GM12801 (cell line): ENCODE data around the gene ISG15.

Experiments used
- TF ChIP-seq, protein P1 (sequence below): IDR thresholded peaks from one replicate; pipeline ENCODE4 v1.5.1; 2011; ENCODE audit warnings: control low read depth; ENCODE audit not compliant: insufficient read length; ENCODE audit errors: extremely low read depth

Gene ISG15

DNA sequence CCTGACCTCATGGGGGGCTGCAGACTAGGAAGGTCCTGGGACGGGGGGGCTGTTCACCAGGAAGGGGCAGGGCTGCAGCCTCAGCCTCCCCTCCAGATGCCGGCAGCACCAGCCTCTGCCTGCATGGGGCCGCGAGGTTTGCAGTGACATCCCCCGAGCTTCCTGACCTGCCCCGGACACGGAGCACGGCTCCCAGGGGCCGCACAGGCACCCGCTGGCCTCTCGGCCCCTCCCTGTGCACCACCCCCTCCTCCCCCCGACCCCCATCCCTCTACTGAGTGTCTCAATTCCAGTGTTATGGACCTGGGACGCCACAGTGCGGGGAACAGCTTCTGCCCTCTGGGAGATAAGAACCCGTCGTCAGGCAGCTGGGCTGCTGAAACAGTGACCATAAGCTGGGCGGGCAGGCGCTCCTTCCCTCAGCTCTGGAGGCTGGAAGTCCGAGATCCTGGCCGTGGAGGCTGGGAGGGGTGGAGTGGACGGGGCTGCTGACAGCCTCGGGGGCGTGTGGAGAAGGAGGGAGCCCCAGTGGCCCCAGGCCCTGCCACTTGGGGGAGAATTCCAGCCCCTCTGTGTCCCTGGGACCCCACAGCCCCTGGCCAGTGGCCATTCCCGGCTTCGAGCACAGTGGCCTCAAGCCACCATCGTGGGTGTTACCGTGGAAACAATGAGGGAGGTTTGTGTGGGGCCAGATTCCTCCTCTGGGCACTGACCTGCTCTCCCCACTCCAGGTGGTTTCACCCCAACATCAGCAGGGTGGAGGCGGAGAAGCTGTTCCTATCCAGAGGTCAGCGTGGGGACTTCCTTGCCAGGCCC lies 49.3 kb downstream of the ISG15 start:
- TF ChIP-seq, protein P1, sequence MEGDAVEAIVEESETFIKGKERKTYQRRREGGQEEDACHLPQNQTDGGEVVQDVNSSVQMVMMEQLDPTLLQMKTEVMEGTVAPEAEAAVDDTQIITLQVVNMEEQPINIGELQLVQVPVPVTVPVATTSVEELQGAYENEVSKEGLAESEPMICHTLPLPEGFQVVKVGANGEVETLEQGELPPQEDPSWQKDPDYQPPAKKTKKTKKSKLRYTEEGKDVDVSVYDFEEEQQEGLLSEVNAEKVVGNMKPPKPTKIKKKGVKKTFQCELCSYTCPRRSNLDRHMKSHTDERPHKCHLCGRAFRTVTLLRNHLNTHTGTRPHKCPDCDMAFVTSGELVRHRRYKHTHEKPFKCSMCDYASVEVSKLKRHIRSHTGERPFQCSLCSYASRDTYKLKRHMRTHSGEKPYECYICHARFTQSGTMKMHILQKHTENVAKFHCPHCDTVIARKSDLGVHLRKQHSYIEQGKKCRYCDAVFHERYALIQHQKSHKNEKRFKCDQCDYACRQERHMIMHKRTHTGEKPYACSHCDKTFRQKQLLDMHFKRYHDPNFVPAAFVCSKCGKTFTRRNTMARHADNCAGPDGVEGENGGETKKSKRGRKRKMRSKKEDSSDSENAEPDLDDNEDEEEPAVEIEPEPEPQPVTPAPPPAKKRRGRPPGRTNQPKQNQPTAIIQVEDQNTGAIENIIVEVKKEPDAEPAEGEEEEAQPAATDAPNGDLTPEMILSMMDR: no peak

DNA sequence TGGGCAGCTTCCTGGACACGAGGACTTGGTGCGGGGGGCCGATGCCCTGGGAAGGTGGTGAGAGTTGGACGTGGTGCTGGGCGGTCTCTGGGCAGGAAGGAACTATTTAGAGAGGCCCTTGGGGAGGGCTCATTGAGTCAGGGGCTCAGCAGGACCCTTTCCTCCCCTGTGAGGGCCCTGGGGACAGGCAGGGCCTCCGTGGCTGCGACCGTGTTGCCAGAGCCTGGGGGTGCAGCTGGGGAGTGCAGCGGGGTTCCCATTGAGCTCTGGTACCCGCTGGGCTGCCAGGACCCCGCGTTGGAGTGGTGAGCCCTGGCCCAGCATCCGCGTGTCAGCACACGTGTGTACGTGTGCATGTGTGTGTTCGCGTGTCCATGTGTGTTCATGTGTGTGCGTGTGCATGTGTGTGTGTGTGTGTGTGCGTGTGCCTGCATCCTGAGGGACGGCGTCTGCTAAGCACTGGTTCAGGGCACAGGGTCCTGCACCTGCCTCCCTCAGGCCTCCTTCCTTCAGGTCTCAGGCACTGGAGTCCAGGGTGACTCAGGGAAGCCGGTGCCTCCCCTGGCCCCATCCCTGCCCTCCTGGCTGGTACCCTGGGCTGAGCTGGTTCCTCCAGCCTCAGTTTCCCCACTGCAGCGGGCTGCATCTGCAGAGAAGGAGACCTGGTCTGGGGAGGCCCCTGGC lies 50.1 kb downstream of the ISG15 start:
- TF ChIP-seq, protein P1: no peak
